HCT116 (cell line): ENCODE measurements around the gene HIGD1A. TPM values are rescaled to one million over a fixed set of nuclear protein-coding genes. Genes with fewer than 3 reads are reported as not detected.

ENCODE experiments used
- ATAC-seq: fragments of 200-7000 bp; cut with Tn5 transposase; 2 replicates; pipeline ENCODE4 v1.9.1; 2020; ENCODE audit warnings: mild to moderate bottlenecking, moderate library complexity
- BruUV-seq: library from RNA; stranded (reverse); fragments of 400-500 nt; replicated peaks from 2 replicates; lab custom pipeline; 2021; lab: Mats Ljungman, UMichigan
- CTCF ChIA-PET: fragments of 300-600 bp; sonication (Branson Sonifier 250); formaldehyde crosslinking; loops from one replicate; lab custom pipeline; 2021; ENCODE audit warnings: antibody characterized with exemption; lab: Charles Lee
- POLR2A ChIA-PET: fragments of 300-600, 350-600 bp; sonication (Branson Sonifier 250); formaldehyde crosslinking; loops from one replicate; lab custom pipeline; 2021; ENCODE audit warnings: antibody characterized with exemption; lab: Charles Lee
- RAD21 ChIA-PET, 2 experiments: fragments of 300-600 bp; sonication (Branson Sonifier 250); formaldehyde crosslinking; loops; one replicate each; lab custom pipeline; 2023; ENCODE audit warnings: low total read pairs in 2 of 2; ENCODE audit not compliant: uncharacterized antibody in 2 of 2, unreplicated experiment in 2 of 2, low non-redundant PET in 1 of 2; lab: Charles Lee
- DNase-seq: peaks from one replicate; pipeline ENCODE4 v3.0.0-alpha.2; 2010; ENCODE audit warnings: low read depth, low spot score
- H2AFZ ChIP-seq: fragments of 200-600 bp; shearing (Covaris generic), sonication (generic); 2 replicates; pipeline ENCODE4 v1.6.1; 2017; ENCODE audit warnings: low read depth, mixed run types, mixed read lengths, antibody characterized with exemption, low read length; ENCODE audit not compliant: poor library complexity, severe bottlenecking
- H3K27ac ChIP-seq: 2 replicates; pipeline ENCODE4 v1.5.1; 2012; ENCODE audit warnings: low read depth, low read length
- H3K27me3 ChIP-seq: fragments of 200-600 bp; sonication (generic); 2 replicates; pipeline ENCODE4 v1.6.1; 2016; ENCODE audit warnings: mixed run types, low read length, mixed read lengths; ENCODE audit not compliant: insufficient read depth
- H3K36me3 ChIP-seq, 2 experiments: fragments of 200-500 bp in 1 of 2; fragments of 200-600 bp in 1 of 2; sonication (Bioruptor generic) in 1 of 2; sonication (generic) in 1 of 2; 2 replicates each; pipeline versions ENCODE4 v1.5.1 to v1.6.1; 2014 to 2016; ENCODE audit warnings: low read length in 2 of 2, inconsistent platforms in 1 of 2, mixed read lengths in 1 of 2, mixed run types in 1 of 2; ENCODE audit not compliant: insufficient read depth in 2 of 2, control insufficient read depth in 1 of 2
- H3K4me1 ChIP-seq, 2 experiments: fragments of 200-600 bp in 1 of 2; sonication (generic) in 1 of 2; 2 replicates each; pipeline versions ENCODE4 v1.5.1 to v1.6.1; 2012 to 2017; ENCODE audit warnings: low read length in 2 of 2, inconsistent platforms in 1 of 2, mild to moderate bottlenecking in 1 of 2, mixed read lengths in 1 of 2, mixed run types in 1 of 2, moderate library complexity in 1 of 2; ENCODE audit not compliant: insufficient read depth in 2 of 2, control insufficient read depth in 1 of 2
- H3K4me2 ChIP-seq: fragments of 200-600 bp; sonication (generic); 2 replicates; pipeline ENCODE4 v1.6.1; 2017; ENCODE audit warnings: mixed run types, low read length, mixed read lengths
- H3K4me3 ChIP-seq, 2 experiments: fragments of 200-600 bp in 1 of 2; sonication (generic) in 1 of 2; replicated peaks in 1 of 2; 2 replicates each; pipeline ENCODE4 v1.5.1; 2011 to 2016; ENCODE audit warnings: low read length in 2 of 2, control low read depth in 1 of 2, low read depth in 1 of 2, mild to moderate bottlenecking in 1 of 2, mixed read lengths in 1 of 2, mixed run types in 1 of 2
- H3K79me2 ChIP-seq: fragments of 200-600 bp; sonication (generic); 2 replicates; pipeline ENCODE4 v1.6.1; 2017; ENCODE audit warnings: mild to moderate bottlenecking, mixed run types, low read length, moderate library complexity, mixed read lengths; ENCODE audit not compliant: insufficient read depth
- H3K9ac ChIP-seq: fragments of 200-600 bp; sonication (generic); 2 replicates; pipeline ENCODE4 v1.6.1; 2016; ENCODE audit warnings: low read length, mixed read lengths
- H3K9me2 ChIP-seq: fragments of 200-600 bp; sonication (generic), shearing (Covaris generic); 2 replicates; pipeline ENCODE4 v1.6.1; 2017; ENCODE audit warnings: mixed run types, mild to moderate bottlenecking, moderate library complexity; ENCODE audit not compliant: insufficient read depth
- H3K9me3 ChIP-seq, 2 experiments: fragments of 200-500 bp in 1 of 2; fragments of 200-600 bp in 1 of 2; sonication (Bioruptor generic) in 1 of 2; sonication (generic) in 1 of 2; 2 replicates each; pipeline ENCODE4 v1.6.1; 2014 to 2017; ENCODE audit warnings: low read length in 2 of 2, mixed read lengths in 2 of 2, inconsistent platforms in 1 of 2, low read depth in 1 of 2, mild to moderate bottlenecking in 1 of 2, mixed run types in 1 of 2, moderate library complexity in 1 of 2; ENCODE audit not compliant: control insufficient read depth in 1 of 2, insufficient read depth in 1 of 2
- H4K20me1 ChIP-seq: fragments of 200-600 bp; sonication (generic), shearing (Covaris generic); 2 replicates; pipeline ENCODE4 v1.6.1; 2017; ENCODE audit warnings: mixed run types, mild to moderate bottlenecking, moderate library complexity; ENCODE audit not compliant: insufficient read depth
- CEBPB ChIP-seq: IDR thresholded peaks from 2 replicates; pipeline ENCODE4 v1.6.1; 2012; ENCODE audit warnings: low read depth
- CTCF ChIP-seq, 3 experiments: fragments of 200-600 bp in 1 of 3; sonication (generic) in 1 of 3; IDR thresholded peaks in 2 of 3; conservative IDR thresholded peaks in 1 of 3; 2 replicates each; pipeline ENCODE4 v1.5.1; 2012 to 2017; ENCODE audit warnings: low read depth in 2 of 3, low read length in 2 of 3, antibody characterized with exemption in 1 of 3, borderline replicate concordance in 1 of 3, control low read depth in 1 of 3, mild to moderate bottlenecking in 1 of 3, mixed read lengths in 1 of 3, mixed run types in 1 of 3, moderate library complexity in 1 of 3; ENCODE audit not compliant: insufficient read depth in 1 of 3
- ELF1 ChIP-seq: IDR thresholded peaks from 2 replicates; pipeline ENCODE4 v1.6.1; 2012; ENCODE audit warnings: low read depth, borderline replicate concordance
- EZH2 ChIP-seq: fragments of 200-600 bp; sonication (generic); IDR thresholded peaks from 2 replicates; pipeline ENCODE4 v1.6.1; 2017; ENCODE audit warnings: antibody characterized with exemption, mixed run types
- EZH2phosphoT487 ChIP-seq: fragments of 200-600 bp; IDR thresholded peaks from 2 replicates; pipeline ENCODE4 v1.6.1; 2018; ENCODE audit warnings: antibody characterized with exemption, borderline replicate concordance
- FOSL1 ChIP-seq: IDR thresholded peaks from 2 replicates; pipeline ENCODE4 v1.6.1; 2012; ENCODE audit warnings: low read depth
- POLR2A ChIP-seq: IDR thresholded peaks from 2 replicates; pipeline ENCODE4 v1.7.0; 2011; ENCODE audit warnings: borderline replicate concordance; ENCODE audit not compliant: insufficient read depth, insufficient read length; ENCODE audit errors: extremely low read depth
- intact Hi-C: fragments of 100-400 bp; cut with micrococcal nuclease; formaldehyde crosslinking; loops from 2 replicates; pipeline ENCODE4 v1.10.0; 2022
- total RNA-seq: library from RNA; stranded (reverse); gene quantifications from one replicate; pipeline ENCODE4 v1.2.1, GENCODE V29; 2021; ENCODE audit not compliant: unreplicated experiment
- TF ChIP-seq, protein P1 (sequence below): IDR thresholded peaks from 2 replicates; pipeline ENCODE4 v1.6.1; 2011; ENCODE audit warnings: mild to moderate bottlenecking, low read length, moderate library complexity; ENCODE audit not compliant: insufficient replicate concordance; ENCODE audit errors: extremely low read depth

Gene HIGD1A
- total RNA-seq, 1 experiment from 2014 or later, result 71.2 TPM

DNA sequence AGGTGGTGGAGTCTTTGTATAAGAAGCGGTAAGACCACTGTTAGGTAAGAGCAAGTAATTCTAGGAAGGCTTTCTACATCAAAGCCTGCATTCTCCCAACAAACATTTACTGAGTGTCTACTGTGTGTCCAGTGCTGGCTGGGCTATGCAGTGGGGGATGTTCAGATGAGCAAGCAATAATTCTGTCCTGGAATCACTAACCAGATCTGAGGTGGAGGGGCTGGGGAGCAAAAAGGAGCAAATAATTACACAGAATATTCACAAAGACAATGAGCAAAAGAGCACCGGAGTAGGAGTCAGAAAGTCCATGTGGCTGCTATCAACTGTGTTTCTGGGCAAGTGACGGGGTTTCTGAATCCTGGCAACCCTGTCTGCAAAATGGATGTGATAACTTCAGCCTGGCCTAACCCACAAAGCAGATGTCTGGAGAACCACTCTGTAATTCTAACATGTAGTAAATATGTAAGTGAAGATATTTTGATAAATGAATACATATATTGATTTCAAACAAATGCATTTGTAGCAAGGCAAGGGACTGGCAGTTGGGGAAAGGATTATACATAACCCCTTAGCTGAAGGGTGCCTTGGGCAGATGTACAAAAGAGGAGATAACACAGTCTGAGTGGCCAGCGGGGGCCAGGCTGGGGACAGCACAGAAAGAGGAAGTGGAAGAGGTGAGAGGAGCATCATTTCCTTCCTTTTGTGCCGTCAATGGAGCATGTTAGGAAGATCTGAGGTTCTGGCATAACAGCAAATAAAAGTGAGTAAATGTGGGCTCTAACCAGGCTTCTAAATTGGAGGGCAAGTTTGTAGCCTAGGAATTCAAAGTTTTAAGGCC lies 42.6 kb upstream of the HIGD1A start:
- CTCF ChIA-PET, result no interaction called here
- H3K4me1 ChIP-seq, result no peaks in the 10 kb centered on the region
- no peak for ATAC-seq
- H3K79me2 ChIP-seq, result no peaks in the 10 kb centered on the region
- H3K9me2 ChIP-seq, result no peaks in the 10 kb centered on the region
- no peaks in the 10 kb centered on the region for H4K20me1 ChIP-seq
- no peak overlapping the region for H3K4me2 ChIP-seq
- H3K27me3 ChIP-seq, result no peaks in the 10 kb centered on the region
- POLR2A ChIA-PET, result no interaction called here
- H3K9ac ChIP-seq, result no peak overlapping the region
- no peak overlapping the region for H3K4me3 ChIP-seq
- RAD21 ChIA-PET, result no interaction called here
- BruUV-seq, result no TSS peak
- H3K27ac ChIP-seq, result no peak overlapping the region
- no peaks in the 10 kb centered on the region for H3K36me3 ChIP-seq
- intact Hi-C loops, result no loop called here
- H3K9me3 ChIP-seq, result no peaks in the 10 kb centered on the region
- TF ChIP-seq POLR2A (no peak), CTCF (IDR thresholded peaks at IDR 0.05 in 2 of 3, conservative IDR thresholded peaks at IDR 0.05 in 1 of 3; ENCODE audit: borderline replicate concordance in 1 of 3, insufficient read depth in 1 of 3, low read depth in 2 of 3, low read length in 2 of 3) (no peak), FOSL1 (no peak), ELF1 (no peak), CEBPB (no peak), EZH2 (no peak), EZH2phosphoT487 (no peak)
- TF ChIP-seq, protein P1, sequence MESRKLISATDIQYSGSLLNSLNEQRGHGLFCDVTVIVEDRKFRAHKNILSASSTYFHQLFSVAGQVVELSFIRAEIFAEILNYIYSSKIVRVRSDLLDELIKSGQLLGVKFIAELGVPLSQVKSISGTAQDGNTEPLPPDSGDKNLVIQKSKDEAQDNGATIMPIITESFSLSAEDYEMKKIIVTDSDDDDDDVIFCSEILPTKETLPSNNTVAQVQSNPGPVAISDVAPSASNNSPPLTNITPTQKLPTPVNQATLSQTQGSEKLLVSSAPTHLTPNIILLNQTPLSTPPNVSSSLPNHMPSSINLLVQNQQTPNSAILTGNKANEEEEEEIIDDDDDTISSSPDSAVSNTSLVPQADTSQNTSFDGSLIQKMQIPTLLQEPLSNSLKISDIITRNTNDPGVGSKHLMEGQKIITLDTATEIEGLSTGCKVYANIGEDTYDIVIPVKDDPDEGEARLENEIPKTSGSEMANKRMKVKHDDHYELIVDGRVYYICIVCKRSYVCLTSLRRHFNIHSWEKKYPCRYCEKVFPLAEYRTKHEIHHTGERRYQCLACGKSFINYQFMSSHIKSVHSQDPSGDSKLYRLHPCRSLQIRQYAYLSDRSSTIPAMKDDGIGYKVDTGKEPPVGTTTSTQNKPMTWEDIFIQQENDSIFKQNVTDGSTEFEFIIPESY, result no peak
- TF ChIP-seq, all 23 proteins: peak for 0
- H2AFZ ChIP-seq, result no peak overlapping the region
- no peak for DNase-seq
